Loucy (cell line): ENCODE data around the gene PPP1R16B.

ENCODE experiments used
- H2AFZ ChIP-seq: fragments of 200-600 bp; sonication (generic); 2 replicates; pipeline ENCODE4 v1.6.0; 2016; ENCODE audit warnings: antibody characterized with exemption, mild to moderate bottlenecking, low read length, moderate library complexity
- H3F3A ChIP-seq: fragments of 200-600 bp; 2 replicates; pipeline ENCODE4 v1.6.0; 2016; ENCODE audit warnings: antibody characterized with exemption, low read depth, mild to moderate bottlenecking
- H3K27me3 ChIP-seq: fragments of 200-600 bp; sonication (generic); 2 replicates; pipeline ENCODE4 v1.6.1; 2014; ENCODE audit warnings: low read length, mild to moderate bottlenecking; ENCODE audit not compliant: insufficient read depth, poor library complexity, severe bottlenecking
- H3K36me3 ChIP-seq: fragments of 200-600 bp; sonication (generic); 2 replicates; pipeline ENCODE4 v1.6.1; 2016; ENCODE audit warnings: low read length; ENCODE audit not compliant: insufficient read depth
- H3K4me1 ChIP-seq: fragments of 200-600 bp; sonication (generic); 2 replicates; pipeline ENCODE4 v1.5.1; 2014; ENCODE audit warnings: low read length, mild to moderate bottlenecking; ENCODE audit not compliant: insufficient read depth, poor library complexity, severe bottlenecking
- H3K4me2 ChIP-seq: fragments of 200-600 bp; sonication (generic); 2 replicates; pipeline ENCODE4 v1.6.0; 2014; ENCODE audit warnings: antibody characterized with exemption, low read length, low read depth, mild to moderate bottlenecking; ENCODE audit not compliant: poor library complexity, severe bottlenecking
- H3K4me3 ChIP-seq: fragments of 200-600 bp; sonication (generic); 2 replicates; pipeline ENCODE4 v1.5.1; 2014; ENCODE audit warnings: low read length, mild to moderate bottlenecking, mixed read lengths; ENCODE audit not compliant: poor library complexity, severe bottlenecking
- H3K79me2 ChIP-seq: fragments of 200-600 bp; sonication (generic); 2 replicates; pipeline ENCODE4 v1.6.1; 2014; ENCODE audit warnings: low read length; ENCODE audit not compliant: insufficient read depth
- H3K9ac ChIP-seq: fragments of 200-600 bp; sonication (generic); 2 replicates; pipeline ENCODE4 v1.6.0; 2014; ENCODE audit warnings: mild to moderate bottlenecking, low read depth, low read length, moderate library complexity; ENCODE audit not compliant: poor library complexity, severe bottlenecking
- H3K9me2 ChIP-seq: fragments of 200-600 bp; sonication (generic); replicated peaks from 2 replicates; pipeline ENCODE4 v1.6.1; 2016; ENCODE audit warnings: low read depth, low read length, mixed read lengths
- H3K9me3 ChIP-seq: fragments of 200-600 bp; sonication (generic); 2 replicates; pipeline ENCODE4 v1.6.1; 2014; ENCODE audit warnings: mild to moderate bottlenecking, antibody characterized with exemption, low read length, low read depth; ENCODE audit not compliant: insufficient read depth
- H4K20me1 ChIP-seq: fragments of 200-600 bp; sonication (generic); 2 replicates; pipeline ENCODE4 v1.6.0; 2014; ENCODE audit warnings: antibody characterized with exemption, low read length, mild to moderate bottlenecking; ENCODE audit not compliant: insufficient read depth, poor library complexity, severe bottlenecking
- EZH2phosphoT487 ChIP-seq: fragments of 200-600 bp; IDR thresholded peaks from 2 replicates; pipeline ENCODE4 v1.6.1; 2018; ENCODE audit warnings: antibody characterized with exemption, mild to moderate bottlenecking, moderate library complexity, borderline replicate concordance
- TF ChIP-seq, protein P1 (sequence below): fragments of 200-600 bp; sonication (generic); conservative IDR thresholded peaks from 2 replicates; pipeline ENCODE4 v1.5.1; 2014; ENCODE audit warnings: mild to moderate bottlenecking, antibody characterized with exemption, low read length

The PPP1R16B gene

GRCh38 chr20:38889792-38890496 lies 84.4 kb downstream of the PPP1R16B start:
- Histone ChIP-seq H3K4me1 (no peaks in the 10 kb centered on the region), H3K4me2 (no peak overlapping the region), H3K79me2 (no peaks in the 10 kb centered on the region; the same call in 1 of the 2 replicates), H2AFZ (no peak overlapping the region), H3K9ac (no peak overlapping the region), H3F3A (no peaks in the 10 kb centered on the region), H4K20me1 (no peaks in the 10 kb centered on the region), H3K27me3 (no peaks in the 10 kb centered on the region), H3K9me2 (no peaks in the 10 kb centered on the region), H3K9me3 (no peaks in the 10 kb centered on the region), H3K4me3 (no peak overlapping the region), H3K36me3 (peaks cover 6% of the 10 kb centered on the region; the same call in 1 of the 2 replicates)
- no peak for TF ChIP-seq EZH2phosphoT487
- TF ChIP-seq, protein P1, sequence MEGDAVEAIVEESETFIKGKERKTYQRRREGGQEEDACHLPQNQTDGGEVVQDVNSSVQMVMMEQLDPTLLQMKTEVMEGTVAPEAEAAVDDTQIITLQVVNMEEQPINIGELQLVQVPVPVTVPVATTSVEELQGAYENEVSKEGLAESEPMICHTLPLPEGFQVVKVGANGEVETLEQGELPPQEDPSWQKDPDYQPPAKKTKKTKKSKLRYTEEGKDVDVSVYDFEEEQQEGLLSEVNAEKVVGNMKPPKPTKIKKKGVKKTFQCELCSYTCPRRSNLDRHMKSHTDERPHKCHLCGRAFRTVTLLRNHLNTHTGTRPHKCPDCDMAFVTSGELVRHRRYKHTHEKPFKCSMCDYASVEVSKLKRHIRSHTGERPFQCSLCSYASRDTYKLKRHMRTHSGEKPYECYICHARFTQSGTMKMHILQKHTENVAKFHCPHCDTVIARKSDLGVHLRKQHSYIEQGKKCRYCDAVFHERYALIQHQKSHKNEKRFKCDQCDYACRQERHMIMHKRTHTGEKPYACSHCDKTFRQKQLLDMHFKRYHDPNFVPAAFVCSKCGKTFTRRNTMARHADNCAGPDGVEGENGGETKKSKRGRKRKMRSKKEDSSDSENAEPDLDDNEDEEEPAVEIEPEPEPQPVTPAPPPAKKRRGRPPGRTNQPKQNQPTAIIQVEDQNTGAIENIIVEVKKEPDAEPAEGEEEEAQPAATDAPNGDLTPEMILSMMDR, result no peak

GRCh38 chr20:38890497-38890818 lies 85.0 kb downstream of the PPP1R16B start:
- Histone ChIP-seq H4K20me1 (no peaks in the 10 kb centered on the region), H3K27me3 (no peaks in the 10 kb centered on the region), H3K9me3 (no peaks in the 10 kb centered on the region), H3K36me3 (peaks cover 6% of the 10 kb centered on the region; the same call in 1 of the 2 replicates), H3K9me2 (no peaks in the 10 kb centered on the region), H3K4me1 (no peaks in the 10 kb centered on the region), H3K4me3 (no peak overlapping the region), H3K4me2 (no peak overlapping the region), H2AFZ (no peak overlapping the region), H3K79me2 (no peaks in the 10 kb centered on the region; the same call in 1 of the 2 replicates), H3K9ac (no peak overlapping the region), H3F3A (no peaks in the 10 kb centered on the region)
- TF ChIP-seq, protein P1, result no peak
- no peak for TF ChIP-seq EZH2phosphoT487

GRCh38 chr20:38892091-38892981 lies 86.8 kb downstream of the PPP1R16B start:
- Histone ChIP-seq H4K20me1 (no peaks in the 10 kb centered on the region), H3K79me2 (no peaks in the 10 kb centered on the region; the same call in 1 of the 2 replicates), H3F3A (no peaks in the 10 kb centered on the region), H3K9ac (no peak overlapping the region), H3K4me2 (no peak overlapping the region), H3K27me3 (no peaks in the 10 kb centered on the region), H2AFZ (no peak overlapping the region), H3K9me3 (no peaks in the 10 kb centered on the region), H3K9me2 (no peaks in the 10 kb centered on the region), H3K4me3 (no peak overlapping the region), H3K36me3 (peaks cover 13% of the 10 kb centered on the region; the same call in 1 of the 2 replicates), H3K4me1 (no peaks in the 10 kb centered on the region)
- TF ChIP-seq, protein P1, result no peak
- no peak for TF ChIP-seq EZH2phosphoT487
